Dermis blood vessel endothelial cell (primary cell): Measurements from ENCODE around the gene CRYBG2. TPM values are rescaled to one million over a fixed set of nuclear protein-coding genes. Genes with fewer than 3 reads are reported as not detected.
"Not testable (repeated sequence)": the region's sequence is repeated elsewhere in the genome, so short reads cannot be mapped to it uniquely, and the experiment has no call there.

ENCODE experiments used
- DNase-seq: peaks from one replicate; pipeline ENCODE4 v3.0.0; 2010
- total RNA-seq: library from RNA; depleted of rRNA; stranded (reverse); fragments of >200 nt; gene quantifications from 2 replicates; pipeline ENCODE4 v1.2.3, GENCODE V29; 2014

Gene CRYBG2
- total RNA-seq, 1 donor from 2014 or later = not detected

DNA sequence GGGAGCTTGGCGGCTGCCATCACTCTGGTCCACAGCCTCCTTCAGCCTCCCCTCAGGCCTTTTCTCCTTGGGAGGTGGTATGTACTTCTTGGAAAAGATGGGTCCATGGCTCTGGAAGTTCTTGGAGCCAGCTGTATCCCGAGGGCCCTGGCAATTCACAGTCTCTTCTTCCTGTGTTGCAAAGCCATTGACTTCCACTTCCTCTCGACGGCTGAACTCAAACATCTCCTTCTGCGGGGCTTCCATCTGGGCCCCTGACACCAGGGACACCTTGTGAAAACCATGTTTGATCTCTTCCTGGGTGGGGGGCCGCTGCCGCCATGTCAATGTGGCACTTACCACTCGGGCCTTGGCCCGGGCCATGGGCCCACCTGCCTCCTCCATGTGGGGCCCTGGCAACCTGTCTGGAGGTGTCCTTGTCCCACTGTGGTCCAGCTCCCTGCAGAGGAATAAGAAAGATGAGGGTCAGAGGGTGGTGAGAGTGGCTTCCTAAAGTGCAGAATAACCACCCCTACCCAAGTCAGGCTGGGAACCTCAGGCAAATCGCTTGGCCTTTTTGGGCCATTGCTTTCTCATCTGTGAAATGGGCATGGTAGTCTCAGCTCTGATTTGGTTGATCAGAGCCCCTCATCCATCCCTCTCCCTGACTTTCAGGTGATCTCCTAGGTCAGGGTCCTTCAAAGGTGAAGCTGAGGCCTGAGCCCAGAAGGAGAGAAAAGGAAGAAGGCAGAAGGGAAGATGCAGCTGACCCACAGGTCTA lies 7.5 kb downstream of the CRYBG2 start:
- DNase-seq = no peak

DNA sequence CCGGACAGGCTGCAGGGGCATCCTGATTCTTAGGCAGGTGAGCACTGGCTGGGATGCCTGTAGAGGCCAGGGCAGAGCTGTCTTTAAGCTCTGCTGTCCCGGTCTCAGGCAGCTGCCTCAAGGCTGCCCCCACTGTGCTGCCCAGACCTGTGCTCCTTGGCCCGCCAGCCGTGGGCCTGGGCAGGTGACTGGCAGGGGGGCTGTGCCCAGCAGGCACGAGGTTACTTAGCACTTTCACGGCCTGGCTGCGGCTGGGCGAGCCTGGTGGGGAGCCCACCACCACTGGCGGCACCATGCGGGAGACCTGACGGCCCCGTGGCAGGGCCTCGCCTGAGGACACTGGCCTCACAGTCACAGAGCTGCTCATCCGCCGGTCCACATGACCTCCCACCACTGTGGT lies 8.2 kb downstream of the CRYBG2 start:
- no peak for DNase-seq

DNA sequence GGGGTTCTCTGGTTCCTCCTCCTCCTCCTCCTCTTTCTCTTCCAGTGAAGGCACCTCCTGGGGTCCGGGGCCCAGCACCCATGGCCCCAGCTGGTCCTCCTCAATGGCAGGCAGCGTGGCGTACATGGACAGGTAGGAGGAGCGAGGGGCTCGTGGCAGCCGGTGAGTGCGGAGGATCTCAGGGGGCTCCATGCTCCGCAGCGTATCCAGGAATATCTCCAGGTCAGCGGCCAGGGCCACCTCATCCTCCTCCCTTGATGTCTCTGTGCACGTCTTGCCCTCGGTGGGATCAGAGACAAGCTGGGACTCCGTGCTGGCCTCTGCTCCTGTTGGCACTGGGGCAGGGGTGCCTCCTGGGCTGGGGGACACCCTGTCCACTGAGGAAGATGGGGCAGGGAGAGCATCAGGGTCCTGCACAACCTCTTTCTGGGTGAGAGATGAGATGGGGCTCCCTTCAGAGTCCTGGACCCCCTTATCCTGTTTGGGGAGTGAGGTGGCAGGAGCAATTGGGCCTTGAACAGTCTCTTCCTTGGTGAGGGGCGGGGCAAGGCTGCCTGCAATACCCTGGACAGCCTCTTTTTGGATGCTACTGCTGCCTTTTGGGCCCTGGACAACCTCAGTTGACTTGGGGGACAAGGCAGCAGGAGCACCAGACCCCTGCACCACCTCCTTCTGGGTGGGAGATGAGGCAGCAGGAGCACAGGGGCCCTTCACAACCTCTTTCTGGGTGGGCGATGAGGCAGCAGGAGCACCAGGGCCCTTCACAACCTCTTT lies 9.6 kb downstream of the CRYBG2 start:
- no peak for DNase-seq

DNA sequence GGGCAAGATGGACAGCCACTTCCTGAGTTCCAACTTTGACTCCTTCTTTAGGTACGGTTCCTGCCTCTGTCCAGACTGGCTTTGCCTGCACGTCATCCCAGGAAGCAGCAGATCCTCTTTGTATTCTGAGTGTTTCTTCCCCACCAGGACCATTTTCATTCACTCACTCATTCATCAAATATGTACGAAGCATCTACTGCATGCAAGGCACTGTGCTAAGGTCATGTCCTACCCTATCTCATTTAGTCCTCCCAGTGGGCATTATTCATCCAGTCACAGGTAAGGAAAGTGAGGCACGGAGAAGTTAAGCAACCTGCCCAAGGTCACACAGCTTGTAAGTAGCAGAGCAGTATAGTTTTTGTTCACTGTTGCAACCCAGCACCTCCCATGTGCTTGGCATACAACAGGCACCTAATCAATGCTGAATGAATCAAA lies 13.9 kb downstream of the CRYBG2 start:
- DNase-seq = no peak

DNA sequence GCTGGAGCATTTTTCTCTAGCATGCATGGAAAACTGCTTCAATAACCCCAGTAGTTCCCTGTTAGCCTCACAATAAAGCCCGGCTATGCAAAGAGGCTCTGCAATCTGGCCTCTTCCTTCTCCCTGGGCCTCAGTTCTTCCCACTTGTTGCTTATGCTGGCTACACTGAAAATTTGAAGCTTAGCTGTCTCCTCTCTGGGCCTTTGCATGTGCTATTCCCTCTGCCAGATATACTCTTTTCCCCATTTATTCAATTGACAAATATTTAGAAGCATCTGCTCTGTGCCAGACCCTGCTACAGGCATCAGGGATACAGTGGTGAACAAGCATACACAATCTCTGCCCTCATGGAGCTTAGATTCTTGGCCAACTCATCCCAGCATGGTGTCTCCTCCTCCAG lies 15.3 kb downstream of the CRYBG2 start:
- DNase-seq = no peak

DNA sequence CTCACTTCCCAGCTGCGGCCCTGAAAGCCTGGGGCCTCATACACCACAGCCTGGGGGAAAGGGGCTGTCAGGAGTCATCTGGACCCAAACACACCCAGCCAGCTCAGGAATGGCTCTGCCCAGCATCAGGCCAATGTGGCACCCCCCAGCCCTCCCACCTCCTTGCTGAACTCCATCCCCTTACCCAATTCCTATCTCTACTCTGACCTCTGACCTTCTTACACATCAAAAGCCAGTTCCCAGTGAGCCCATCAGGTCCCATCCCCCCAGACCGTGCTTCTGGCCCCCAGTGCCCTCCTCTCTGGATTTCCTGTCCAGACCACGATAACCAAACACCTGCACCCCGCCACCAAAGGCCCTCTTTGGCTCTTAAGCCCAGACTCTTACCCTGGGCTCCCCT lies 16.3 kb downstream of the CRYBG2 start:
- no peak for DNase-seq

DNA sequence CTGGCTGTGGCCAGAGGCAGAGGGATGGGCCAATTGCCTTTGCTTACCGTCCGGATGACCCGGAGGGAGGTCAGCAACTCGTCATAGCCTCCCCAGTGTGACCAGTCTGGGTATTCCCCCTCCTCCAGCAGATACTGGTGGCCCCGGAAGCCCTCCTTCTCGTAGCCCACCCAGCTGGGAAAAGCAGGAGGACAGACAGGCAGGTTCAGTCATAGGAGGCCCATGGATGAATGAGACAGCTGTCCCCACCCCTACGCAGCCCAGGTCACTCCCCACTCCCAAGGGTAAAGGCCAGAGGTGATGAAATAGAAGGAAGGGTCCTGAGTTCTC lies 16.8 kb downstream of the CRYBG2 start:
- no peak for DNase-seq

DNA sequence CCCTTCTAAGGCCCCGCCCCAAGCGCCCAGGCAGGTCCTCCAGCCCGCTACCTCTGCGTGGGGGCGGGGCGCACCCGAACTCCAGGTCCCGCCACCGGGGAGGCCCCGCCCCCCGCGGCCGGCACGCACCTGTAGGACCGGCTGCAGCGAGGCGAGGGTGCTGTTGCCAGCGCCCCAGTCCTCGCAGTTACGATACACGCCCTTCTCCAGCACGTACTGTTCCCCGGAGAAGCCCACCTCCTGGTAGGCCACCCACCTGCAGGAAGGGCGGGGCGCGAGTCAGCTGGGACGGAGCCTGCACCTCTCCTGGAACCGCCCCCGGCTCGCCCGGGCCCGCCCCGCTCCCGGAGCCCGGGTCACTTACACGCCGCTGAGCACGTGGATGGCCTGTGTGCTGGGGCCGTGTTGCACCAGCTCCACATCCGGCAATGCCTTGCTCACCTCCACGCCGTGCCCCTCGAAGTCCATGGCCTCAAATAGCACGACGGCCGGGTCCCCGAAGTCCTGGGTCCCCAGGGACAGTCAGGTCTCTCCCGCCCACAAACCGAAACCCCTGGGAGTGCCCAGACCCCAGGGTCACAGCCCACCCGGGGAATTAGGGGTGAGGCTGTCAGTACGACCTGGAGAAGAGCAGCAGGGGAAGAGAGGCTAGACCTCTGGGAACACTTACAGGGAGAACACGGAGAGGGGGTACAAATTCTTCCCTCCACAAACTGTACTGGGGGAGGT lies 17.3 kb downstream of the CRYBG2 start:
- peak; percentile 11 for DNase-seq

DNA sequence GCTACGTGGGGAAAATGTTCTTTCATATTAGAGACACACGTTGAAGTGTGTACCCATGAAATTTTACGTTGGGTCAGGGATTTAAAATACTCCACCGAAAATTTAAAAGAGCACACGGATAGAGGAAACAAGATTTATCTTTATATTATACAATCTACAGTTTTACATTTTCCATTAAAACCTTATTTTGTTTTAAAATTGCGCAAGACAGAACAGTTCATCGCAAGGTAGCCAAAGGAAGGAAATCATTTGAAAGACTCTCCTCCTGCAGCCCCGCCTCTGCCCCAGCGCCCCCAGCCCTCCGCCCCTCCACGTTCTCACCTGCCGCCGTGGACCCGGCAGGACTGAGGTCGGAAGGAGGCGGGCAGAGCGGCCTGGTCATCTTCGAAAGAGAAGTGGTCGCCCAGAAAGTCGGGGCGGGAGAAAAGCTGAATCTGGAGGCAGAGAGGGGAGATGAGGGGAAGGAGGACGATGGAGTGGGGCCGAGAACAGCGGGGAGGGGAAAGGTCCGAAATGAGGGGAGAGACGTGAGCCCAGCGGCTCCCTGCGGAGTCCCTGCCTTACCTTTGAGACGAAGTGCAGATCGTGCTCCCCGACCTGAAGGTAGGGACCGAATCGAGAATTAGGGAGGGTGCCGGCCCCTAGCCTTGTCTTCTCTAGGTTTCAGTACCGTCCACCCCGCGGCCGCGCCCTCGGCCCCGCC lies 18.0 kb downstream of the CRYBG2 start:
- no peak for DNase-seq

DNA sequence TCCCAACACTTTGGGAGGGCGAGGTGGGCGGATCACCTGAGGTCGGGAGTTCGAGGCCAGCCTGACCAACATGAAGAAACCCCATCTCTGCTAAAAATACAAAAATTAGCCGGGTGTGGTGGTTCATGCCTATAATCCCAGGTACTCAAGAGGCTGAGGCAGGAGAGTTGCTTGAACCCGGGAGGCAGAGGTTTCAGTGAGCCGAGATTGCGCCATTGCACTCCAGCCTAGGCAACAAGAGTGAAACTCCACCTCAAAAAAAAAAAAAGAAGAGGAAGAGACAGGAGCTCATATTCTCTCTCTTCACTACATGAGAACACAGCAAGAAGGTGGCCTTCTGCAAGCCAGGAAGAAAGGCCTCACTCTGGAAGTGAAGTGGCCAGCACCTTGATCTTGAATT lies 20.6 kb downstream of the CRYBG2 start:
- not testable (repeated sequence) for DNase-seq

DNA sequence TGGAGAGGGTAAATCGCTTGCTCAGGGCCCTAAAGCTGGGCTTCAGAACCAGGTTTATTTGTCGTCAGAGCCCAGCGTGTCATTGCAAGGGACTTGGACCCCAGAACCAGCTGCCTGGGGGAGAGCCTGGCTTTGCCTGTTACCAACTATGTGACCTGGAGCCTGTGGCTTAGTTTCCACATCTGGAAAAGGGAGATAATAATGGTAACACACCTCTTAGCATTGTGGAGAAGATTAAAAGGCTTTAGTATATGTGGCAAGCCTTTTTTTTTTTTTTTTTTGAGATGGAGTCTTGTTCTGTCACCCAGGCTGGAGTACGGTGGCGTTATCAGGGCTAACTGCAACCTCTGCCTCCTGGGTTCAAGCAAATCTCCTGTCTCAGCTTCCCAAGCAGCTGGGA lies 23.7 kb downstream of the CRYBG2 start:
- DNase-seq = no peak

DNA sequence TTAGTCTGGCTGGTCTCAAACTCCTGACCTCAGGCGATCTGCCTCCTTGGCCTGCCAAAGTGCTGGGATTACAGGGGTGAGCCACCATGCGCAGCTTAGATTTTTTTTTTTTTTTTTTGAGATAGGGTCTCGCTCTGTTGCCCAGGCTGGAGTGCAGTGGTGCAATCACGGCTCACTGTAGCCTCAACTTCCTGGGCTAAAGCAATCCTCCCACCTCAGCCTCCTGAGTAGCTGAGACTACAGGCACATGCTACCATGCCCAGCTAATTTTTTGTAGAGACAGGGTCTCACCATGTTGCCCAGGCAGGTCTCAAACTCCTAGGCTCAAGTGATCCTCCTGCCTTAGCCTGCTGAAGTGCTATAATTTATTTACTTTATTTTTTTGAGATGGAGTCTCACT lies 24.6 kb downstream of the CRYBG2 start:
- not testable (repeated sequence) for DNase-seq

DNA sequence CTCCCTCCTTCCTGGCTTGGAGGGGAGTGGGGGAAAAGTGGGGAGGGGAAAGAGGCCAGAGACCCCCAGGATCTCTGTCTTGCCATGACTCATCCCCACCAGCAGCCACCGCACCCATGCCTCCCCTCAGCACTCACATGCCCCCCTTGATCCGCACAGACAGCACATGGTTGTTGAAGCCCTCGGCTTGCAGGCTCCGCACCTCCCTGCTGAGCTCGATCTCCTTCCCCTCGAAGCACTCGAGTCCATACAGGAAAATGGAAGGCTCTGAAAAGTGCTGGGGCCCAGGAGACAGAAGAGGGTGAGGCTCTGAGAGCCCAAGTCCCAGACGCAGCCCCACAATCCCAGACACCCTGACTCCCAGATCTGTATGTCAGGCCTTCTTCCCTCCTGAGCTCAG lies 25.3 kb downstream of the CRYBG2 start:
- DNase-seq = no peak

DNA sequence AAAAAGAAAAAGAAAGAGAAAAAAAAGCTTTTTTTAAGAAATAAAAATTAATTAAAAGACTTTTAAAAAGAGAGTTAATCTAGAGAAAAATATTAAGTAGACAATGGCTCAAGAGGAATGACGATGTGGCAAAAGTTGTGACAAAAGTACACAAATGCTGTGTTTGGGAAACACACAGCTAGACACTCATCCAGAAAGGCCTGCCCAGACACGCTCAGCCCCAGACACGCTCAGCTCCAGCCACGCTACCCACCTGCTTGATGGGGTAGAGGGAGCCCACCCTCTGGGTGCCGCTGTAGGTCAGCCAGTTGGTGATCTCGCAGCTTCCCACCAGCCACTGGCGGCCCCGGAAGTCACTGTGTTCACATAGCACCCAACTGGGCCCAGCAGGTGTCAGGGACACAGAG lies 26.0 kb downstream of the CRYBG2 start:
- DNase-seq = no peak

DNA sequence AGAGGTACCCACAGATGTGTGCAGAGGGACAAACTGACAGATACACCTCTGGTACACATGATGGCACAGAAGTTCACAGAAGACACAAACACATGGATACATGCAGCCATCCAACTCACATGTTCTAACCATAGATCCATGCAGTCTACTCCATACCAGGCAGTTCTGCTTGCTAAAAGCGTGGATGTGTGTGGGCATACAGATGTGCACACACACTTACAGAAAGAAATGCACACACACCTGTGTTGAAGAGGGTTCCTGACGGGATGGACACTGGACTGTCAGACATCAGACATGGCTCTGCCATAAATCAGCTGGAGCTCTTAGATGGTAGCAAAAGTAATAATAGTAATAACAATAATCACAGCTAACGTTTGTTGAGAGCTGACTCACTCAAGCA lies 29.4 kb downstream of the CRYBG2 start:
- no peak for DNase-seq

DNA sequence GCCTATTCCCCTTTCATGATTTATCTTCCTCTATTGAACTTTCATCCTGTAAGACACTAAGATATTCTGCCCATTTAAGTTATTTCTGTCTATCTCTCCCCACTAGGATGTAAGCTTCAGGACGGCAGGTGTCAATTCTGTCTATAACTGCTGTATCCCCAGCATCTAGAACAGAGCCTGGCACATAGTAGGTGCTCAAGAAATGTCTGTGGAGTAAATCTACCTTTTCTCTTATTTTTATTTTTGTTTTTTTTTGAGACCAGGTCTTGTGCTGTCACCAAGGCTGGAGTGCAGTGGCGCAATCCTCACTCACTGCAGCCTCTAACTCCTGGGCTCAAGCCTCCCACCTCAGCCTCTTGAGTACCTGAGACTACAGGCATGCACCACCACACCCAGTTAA lies 30.5 kb downstream of the CRYBG2 start:
- DNase-seq = no peak

DNA sequence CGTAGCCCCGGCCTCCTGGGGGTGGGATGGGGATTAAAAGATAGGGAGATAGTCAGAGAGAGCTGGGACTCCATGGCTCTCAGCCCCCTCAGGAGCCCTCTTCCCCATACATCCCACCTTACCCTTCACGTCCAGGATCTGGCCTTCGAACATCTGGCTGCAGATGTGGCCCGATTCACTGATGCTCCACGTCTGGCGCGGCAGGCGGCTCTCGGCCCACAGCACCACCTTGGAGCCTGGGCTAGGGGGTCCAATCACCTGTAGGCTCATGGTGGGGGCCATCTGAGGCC lies 31.9 kb downstream of the CRYBG2 start:
- DNase-seq = no peak

DNA sequence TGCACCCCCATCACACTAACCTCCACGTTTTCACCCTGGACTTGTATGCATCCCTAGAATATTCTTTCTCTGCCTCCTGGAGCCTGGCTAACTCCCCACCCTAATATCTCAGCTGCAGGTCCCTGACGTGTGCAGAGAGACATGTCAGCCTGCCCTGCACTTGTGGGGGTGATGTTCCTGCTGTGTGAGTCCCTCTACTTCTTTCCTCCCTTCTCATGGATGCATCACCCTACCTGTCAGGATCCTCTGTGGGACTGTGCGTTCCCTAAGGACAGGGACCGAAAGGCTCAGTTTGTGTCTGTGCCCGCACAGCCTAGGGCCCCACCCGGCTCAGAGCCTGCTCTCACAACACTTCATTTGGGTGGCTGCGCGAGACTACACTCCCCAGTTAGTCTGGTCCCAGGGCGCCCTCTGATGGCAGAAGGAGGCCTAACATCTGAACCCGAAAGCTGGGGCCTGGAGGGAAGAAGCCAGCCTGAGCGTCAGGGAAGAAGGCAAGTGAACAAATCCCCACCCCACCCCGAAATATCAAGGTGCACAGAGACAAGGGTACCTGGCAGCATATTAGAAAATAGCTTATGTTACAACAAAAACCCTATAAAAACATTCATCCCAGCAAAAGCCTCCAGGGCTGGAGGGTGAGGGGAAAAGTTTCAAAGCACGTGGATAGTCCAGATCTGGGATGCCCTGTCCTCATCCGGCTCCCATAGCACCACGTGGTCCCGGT lies 32.5 kb downstream of the CRYBG2 start:
- peak; percentile 90 for DNase-seq

DNA sequence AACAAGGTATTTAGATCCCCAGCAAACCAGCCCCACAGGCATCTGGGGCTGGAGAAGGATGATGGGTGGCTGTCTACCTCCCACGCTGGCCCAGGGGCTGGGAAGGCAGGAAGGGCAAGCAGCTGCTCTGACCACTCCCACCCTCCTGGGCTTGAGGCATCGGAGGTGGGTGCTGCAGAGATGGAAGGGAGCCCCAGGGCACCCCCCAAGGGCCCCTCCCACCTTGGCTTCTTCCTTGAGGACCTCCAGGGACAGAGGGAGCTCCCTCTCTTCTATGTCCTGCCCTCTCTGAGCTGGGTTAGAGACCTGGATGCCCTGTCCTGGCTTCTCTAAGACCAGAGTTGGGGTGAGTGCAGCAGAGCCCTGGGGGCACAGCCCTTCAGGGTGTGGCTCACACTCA lies 33.0 kb downstream of the CRYBG2 start:
- no peak for DNase-seq

DNA sequence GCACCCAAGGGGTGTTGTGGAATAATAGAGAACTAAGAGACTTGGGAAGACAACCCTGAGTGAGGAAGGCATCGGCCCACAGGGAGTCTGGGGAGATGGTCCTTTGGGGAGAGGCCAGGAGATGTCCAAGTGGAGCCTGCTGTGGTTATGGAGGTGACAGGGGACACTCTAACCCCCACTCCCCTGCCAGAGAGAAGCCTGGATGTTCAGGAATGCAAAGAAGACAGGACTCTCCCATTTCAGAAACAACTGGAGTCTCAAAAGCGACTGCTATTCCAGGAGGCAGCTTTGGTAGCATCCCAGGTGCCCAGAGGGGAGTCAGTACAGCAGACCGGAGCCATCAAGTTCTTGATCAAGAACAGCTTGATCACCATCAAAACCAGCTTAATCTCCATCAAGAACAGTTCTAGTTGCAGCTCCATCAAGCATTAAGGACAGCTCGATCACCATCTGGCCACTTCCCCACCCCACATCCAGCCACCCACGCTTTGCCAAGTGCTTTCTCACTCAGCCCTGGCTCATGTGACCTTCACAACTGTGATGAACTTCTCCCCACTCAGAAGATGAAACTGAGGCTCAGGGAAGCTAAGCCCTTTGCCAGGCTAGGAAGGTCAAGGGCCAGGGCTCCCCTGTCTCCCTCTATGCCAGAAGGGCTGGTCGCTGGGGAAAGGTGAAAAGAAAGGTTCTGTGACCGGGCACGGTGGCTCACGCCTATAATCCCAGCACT lies 35.4 kb downstream of the CRYBG2 start:
- DNase-seq = no peak

DNA sequence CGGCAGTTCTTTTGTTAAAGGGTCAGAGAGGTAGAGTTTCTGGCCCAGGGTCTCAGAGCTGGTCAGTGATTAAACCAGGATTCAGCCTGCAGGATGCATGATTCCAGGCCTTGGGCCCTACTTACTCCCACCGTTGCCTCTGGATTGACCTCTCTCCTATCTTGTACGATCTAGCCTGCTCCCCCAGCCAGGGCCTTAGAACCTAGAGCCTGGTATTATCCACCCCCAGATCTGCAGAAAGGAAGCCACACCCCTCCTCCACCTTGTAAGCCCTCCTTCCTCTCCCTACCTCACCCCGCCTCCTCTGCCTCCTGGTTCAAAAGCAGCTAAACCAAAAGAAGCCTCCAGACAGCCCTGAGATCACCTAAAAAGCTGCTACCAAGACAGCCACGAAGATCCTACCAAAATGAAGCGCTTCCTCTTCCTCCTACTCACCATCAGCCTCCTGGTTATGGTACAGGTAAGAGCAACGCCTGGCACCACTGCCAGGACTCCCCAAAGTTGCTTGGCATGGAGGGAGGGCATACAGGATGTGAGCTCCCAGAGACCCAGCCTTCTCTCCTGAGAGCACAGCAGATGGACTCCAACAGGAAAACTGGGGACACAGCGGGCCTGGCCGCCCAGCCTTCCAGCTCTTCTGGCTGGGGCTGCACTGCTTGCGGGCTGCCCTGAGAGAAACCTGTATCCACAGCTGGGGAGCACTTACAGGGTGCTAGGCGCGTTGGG lies 36.2 kb downstream of the CRYBG2 start, which contains the start of gene CD52:
TSS of gene CD52 (plus strand) at position 347 of the 726 bp plus-strand sequence. CDS start at position 407, 60 bp downstream.
- DNase-seq = no peak
